Hepatocyte (in vitro differentiated cells): Measurements from ENCODE around the gene RABAC1. TPM values are rescaled to one million over a fixed set of nuclear protein-coding genes. Genes with fewer than 3 reads are reported as not detected.

Experiments used
- DNase-seq: peaks from one replicate; pipeline ENCODE4 v3.0.0-alpha.2; 2016; ENCODE audit warnings: low spot score
- H2AFZ ChIP-seq: fragments of 200-600 bp; sonication (generic); 2 replicates; pipeline ENCODE4 v1.6.0; 2016; ENCODE audit warnings: antibody characterized with exemption, mild to moderate bottlenecking
- H3K27ac ChIP-seq: fragments of 200-600 bp; sonication (generic); 2 replicates; pipeline ENCODE4 v1.5.1; 2016; ENCODE audit warnings: mild to moderate bottlenecking
- H3K27me3 ChIP-seq: fragments of 200-600 bp; sonication (generic); 2 replicates; pipeline ENCODE4 v1.6.1; 2016
- H3K36me3 ChIP-seq: fragments of 200-600 bp; sonication (generic); replicated peaks from 2 replicates; pipeline ENCODE4 v1.5.1; 2016; ENCODE audit warnings: low read depth; ENCODE audit not compliant: insufficient read depth
- H3K4me1 ChIP-seq: fragments of 200-600 bp; sonication (generic); 2 replicates; pipeline ENCODE4 v1.5.1; 2016; ENCODE audit warnings: mild to moderate bottlenecking, moderate library complexity; ENCODE audit not compliant: insufficient read depth
- H3K4me2 ChIP-seq: fragments of 200-600 bp; sonication (generic); 2 replicates; pipeline ENCODE4 v1.6.0; 2016
- H3K4me3 ChIP-seq: fragments of 200-600 bp; sonication (generic); 2 replicates; pipeline ENCODE4 v1.5.1; 2016; ENCODE audit warnings: mild to moderate bottlenecking
- H3K79me2 ChIP-seq: fragments of 200-600 bp; sonication (generic); 2 replicates; pipeline ENCODE4 v1.6.0; 2017; ENCODE audit warnings: mild to moderate bottlenecking
- H3K9me2 ChIP-seq: fragments of 200-600 bp; sonication (generic); replicated peaks from 2 replicates; pipeline ENCODE4 v1.6.0; 2017; ENCODE audit warnings: mild to moderate bottlenecking; ENCODE audit not compliant: insufficient read depth
- H3K9me3 ChIP-seq: fragments of 200-600 bp; sonication (generic); 2 replicates; pipeline ENCODE4 v1.5.1; 2016; ENCODE audit warnings: low read depth, mild to moderate bottlenecking
- H4K20me1 ChIP-seq: fragments of 200-600 bp; sonication (generic); 2 replicates; pipeline ENCODE4 v1.6.0; 2016; ENCODE audit warnings: mild to moderate bottlenecking; ENCODE audit not compliant: insufficient read depth, poor library complexity, severe bottlenecking
- EZH2 ChIP-seq: fragments of 200-600 bp; sonication (generic); IDR thresholded peaks from 2 replicates; pipeline ENCODE4 v1.6.1; 2016; ENCODE audit warnings: antibody characterized with exemption, mild to moderate bottlenecking, borderline replicate concordance
- EZH2phosphoT487 ChIP-seq: fragments of 200-600 bp; sonication (generic); IDR thresholded peaks from one replicate; pipeline ENCODE4 v1.6.1; 2018; ENCODE audit warnings: antibody characterized with exemption, mild to moderate bottlenecking, low read depth, moderate library complexity; ENCODE audit not compliant: unreplicated experiment, severe bottlenecking
- WGBS: methylation state at CpG from one replicate; pipeline ENCODE4 v1.1.6; 2016; ENCODE audit warnings: low lambda C conversion rate; ENCODE audit errors: missing lambda C conversion rate; 5-methylcytosine and 5-hydroxymethylcytosine counted together
- polyA plus RNA-seq: library from polyadenylated mRNA; unstranded; fragments of >200 nt; fragmentation: Nextera tagmentation; extraction: Ambion mirVana; gene quantifications from 2 replicates; pipeline ENCODE4 v1.2.1, GENCODE V29; 2016
- total RNA-seq: library from RNA; depleted of rRNA; stranded (reverse); fragments of >200 nt; gene quantifications from 2 replicates; pipeline ENCODE4 v1.2.3, GENCODE V29; 2014
- TF ChIP-seq, protein P1 (sequence below): fragments of 200-600 bp; sonication (generic); IDR thresholded peaks from 2 replicates; pipeline ENCODE4 v1.5.1; 2016; ENCODE audit warnings: antibody characterized with exemption, mild to moderate bottlenecking; ENCODE audit not compliant: poor library complexity

RABAC1 gene
- total and polyA plus RNA-seq, 2 experiments from 2014 or later = 203 to 395 TPM

GRCh38 chr19:41965106-41965505, 6.0 kb upstream of the RABAC1 start:
- Histone ChIP-seq H3K4me1 (no peaks in the 10 kb centered on the region), H3K4me3 (no peak overlapping the region), H3K9me3 (no peaks in the 10 kb centered on the region), H3K27ac (no peak overlapping the region), H3K9me2 (no peaks in the 10 kb centered on the region), H2AFZ (no peak overlapping the region), H3K79me2 (no peaks in the 10 kb centered on the region), H3K36me3 (no peaks in the 10 kb centered on the region), H4K20me1 (no peaks in the 10 kb centered on the region), H3K27me3 (no peaks in the 10 kb centered on the region), H3K4me2 (no peak overlapping the region)
- no peak for DNase-seq
- WGBS = 75% methylated on average over 5 of the region's 5 CpGs
- TF ChIP-seq EZH2phosphoT487 (no peak), EZH2 (no peak)
- TF ChIP-seq, protein P1, sequence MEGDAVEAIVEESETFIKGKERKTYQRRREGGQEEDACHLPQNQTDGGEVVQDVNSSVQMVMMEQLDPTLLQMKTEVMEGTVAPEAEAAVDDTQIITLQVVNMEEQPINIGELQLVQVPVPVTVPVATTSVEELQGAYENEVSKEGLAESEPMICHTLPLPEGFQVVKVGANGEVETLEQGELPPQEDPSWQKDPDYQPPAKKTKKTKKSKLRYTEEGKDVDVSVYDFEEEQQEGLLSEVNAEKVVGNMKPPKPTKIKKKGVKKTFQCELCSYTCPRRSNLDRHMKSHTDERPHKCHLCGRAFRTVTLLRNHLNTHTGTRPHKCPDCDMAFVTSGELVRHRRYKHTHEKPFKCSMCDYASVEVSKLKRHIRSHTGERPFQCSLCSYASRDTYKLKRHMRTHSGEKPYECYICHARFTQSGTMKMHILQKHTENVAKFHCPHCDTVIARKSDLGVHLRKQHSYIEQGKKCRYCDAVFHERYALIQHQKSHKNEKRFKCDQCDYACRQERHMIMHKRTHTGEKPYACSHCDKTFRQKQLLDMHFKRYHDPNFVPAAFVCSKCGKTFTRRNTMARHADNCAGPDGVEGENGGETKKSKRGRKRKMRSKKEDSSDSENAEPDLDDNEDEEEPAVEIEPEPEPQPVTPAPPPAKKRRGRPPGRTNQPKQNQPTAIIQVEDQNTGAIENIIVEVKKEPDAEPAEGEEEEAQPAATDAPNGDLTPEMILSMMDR = no peak

DNA sequence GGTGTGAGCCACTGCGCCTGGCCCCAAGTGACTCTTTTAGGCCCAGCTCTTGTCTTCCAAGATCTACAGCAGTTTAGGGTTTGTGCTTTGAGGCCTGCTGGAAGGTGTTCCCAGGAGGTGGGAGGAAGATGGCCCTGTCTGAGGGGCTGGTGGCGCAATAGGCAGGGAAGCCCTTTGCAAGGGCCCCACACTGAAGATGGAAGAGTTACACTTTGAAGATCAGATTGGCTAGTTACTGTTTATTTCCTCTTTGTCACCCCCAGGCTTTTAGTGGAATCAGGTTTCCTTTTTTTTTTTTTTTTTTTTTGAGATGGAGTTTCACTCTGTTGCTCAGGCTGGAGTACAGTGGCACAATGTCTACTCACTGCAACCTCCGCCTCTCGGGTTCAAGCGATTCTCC, 1.9 kb upstream of the RABAC1 start:
- Histone ChIP-seq H3K27ac (no peak overlapping the region), H2AFZ (no peak overlapping the region), H3K79me2 (no peaks in the 10 kb centered on the region), H4K20me1 (no peaks in the 10 kb centered on the region), H3K27me3 (no peaks in the 10 kb centered on the region), H3K9me3 (no peaks in the 10 kb centered on the region), H3K4me2 (no peak overlapping the region), H3K4me3 (no peak overlapping the region), H3K36me3 (no peaks in the 10 kb centered on the region), H3K4me1 (peaks cover 3% of the 10 kb centered on the region), H3K9me2 (no peaks in the 10 kb centered on the region)
- DNase-seq = no peak
- 95% methylated on average over 5 of the region's 5 CpGs for WGBS
- TF ChIP-seq EZH2 = no peak
- TF ChIP-seq EZH2phosphoT487 = no peak
- TF ChIP-seq, protein P1 = no peak

- peak overlapping the region; percentile 67 for H2AFZ ChIP-seq
- H3K4me2 ChIP-seq = peak overlapping the region; percentile 84
- no peaks in the 10 kb centered on the region for H4K20me1 ChIP-seq
- H3K4me3 ChIP-seq = peak overlapping the region; percentile 72
- 3% methylated on average over 25 of the region's 43 CpGs for WGBS
- peak overlapping the region; percentile 93 for H3K27ac ChIP-seq
- no peaks in the 10 kb centered on the region for H3K36me3 ChIP-seq
- peak; percentile 95 for DNase-seq
- H3K9me3 ChIP-seq = no peaks in the 10 kb centered on the region
- H3K27me3 ChIP-seq = no peaks in the 10 kb centered on the region
- peaks cover 3% of the 10 kb centered on the region for H3K4me1 ChIP-seq
- no peaks in the 10 kb centered on the region for H3K9me2 ChIP-seq
- TF ChIP-seq EZH2phosphoT487 (no peak), EZH2 (no peak)
- TF ChIP-seq, protein P1 = no peak
- no peaks in the 10 kb centered on the region for H3K79me2 ChIP-seq
These were observed 610 bp downstream of the RABAC1 start for GRCh38 chr19:41958367-41959055.
